NCI-H1694 treated with DMSO at 0.1 percent for 48 hours (cell line): ENCODE results near the gene PSMB9.
"Not testable (repeated sequence)": the region's sequence is repeated elsewhere in the genome, so short reads cannot be mapped to it uniquely, and the experiment has no call there.

Experiments used
- DNase-seq: peaks from one replicate; lab custom pipeline; 2025; lab: John Stamatoyannopoulos, UW

Gene PSMB9

DNA sequence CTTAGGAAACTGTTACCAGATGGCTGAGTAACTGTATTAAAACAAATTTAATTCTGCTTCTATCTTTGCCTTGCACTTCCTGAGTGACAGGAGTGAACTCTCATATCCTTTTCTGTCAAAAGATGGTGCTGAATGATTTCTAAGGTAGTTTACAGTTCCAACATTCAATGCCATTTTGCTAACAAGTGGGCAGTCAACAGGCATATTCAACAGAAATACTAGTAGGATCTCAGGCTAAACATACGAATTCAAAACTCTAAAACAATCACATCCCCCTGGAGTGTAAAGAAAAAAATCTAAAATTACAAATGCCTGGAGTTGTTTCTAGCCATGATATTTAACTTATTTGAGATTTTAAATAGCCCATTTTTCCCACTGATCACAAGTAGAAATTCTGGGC is 6.7 kb downstream of the PSMB9 start:
- DNase-seq: no peak

GRCh38 chr6:32862725-32863124 is 8.7 kb downstream of the PSMB9 start:
- no peak for DNase-seq

- DNase-seq: no peak
Measured at GRCh38 chr6:32865724-32866443, 11.9 kb downstream of the PSMB9 start.

GRCh38 chr6:32867022-32867477 is 13.1 kb downstream of the PSMB9 start:
- DNase-seq: no peak

- DNase-seq: no peak
Measured at GRCh38 chr6:32867554-32868256, 13.7 kb downstream of the PSMB9 start.

- peak; percentile 54 for DNase-seq
Measured at GRCh38 chr6:32868257-32868788, 14.3 kb downstream of the PSMB9 start.

DNA sequence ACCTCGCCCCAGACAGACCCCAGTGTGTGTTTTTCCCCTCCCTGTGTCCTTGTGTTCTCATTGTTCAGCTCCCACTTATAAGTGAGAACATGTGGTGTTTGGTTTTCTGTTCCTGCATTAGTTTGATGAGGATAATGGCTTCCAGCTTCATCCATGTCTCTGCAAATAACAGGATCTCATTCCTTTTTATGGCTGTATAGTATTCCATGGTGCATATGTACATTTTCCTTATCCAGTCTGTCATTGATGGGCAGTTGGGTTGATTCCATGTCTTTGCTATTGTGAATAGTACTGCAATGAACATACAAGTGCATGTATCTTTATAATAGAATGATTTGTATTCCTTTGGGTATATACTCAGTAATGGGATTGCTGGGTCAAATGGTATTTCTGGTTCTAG is 20.0 kb downstream of the PSMB9 start:
- DNase-seq: not testable (repeated sequence)

- DNase-seq: no peak
Measured at GRCh38 chr6:32876603-32877002, 22.6 kb downstream of the PSMB9 start.

DNA sequence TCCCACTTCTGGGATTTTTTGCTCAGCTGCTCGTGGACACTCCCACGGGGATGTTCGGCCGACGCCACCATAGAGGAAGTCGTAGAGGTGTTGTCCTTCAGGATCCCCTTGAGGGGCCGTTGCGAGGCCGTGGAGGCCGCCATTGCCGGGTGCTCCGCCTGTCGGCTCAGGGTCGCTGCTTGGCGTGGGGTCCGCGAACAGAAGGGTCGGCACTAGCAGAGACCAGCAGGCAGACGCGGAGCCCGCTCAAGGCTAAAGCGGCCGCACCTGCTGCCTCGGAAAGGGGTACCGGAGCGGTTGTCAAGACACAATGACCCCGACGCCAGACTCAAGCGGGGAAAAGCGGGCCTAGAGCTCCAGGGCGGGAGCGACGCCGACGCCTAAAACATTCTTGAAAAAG is 25.7 kb downstream of the PSMB9 start:
- DNase-seq: no peak

DNA sequence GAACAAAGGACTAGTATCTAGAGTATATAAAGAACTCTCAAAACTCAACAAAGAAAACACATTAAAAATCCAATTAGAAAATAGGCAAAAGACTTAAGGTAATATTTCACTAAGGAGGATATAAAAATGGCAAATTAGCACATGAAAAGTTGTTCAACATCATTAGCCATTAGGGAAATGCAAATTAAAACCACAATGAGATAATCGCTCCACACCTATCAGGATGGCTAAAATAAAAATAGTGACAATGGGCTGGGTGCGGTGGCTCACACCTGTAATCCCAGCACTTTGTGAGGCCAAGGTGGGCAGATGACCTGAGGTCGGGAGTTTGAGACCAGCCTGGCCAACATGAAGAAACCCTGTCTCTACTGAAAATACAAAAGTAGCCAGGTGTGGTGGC is 27.0 kb downstream of the PSMB9 start:
- not testable (repeated sequence) for DNase-seq

DNA sequence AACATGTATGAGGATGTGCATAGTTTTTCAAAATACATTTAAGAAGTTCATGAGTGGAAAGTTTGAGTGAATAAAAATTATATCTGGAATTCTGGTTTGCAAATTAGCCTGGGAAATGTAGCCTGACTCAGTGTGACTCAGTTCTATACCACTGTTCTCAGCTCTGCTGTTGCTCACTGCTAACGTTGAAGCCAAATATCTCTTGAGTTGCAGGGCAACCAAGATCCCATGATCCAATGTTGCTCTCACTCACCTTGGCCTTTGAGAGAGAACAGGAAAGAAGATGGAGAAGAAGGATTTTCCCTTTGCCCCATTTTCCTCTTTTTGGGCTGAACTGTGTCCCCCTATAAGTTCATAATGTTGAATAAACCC is 28.9 kb downstream of the PSMB9 start:
- no peak for DNase-seq

DNA sequence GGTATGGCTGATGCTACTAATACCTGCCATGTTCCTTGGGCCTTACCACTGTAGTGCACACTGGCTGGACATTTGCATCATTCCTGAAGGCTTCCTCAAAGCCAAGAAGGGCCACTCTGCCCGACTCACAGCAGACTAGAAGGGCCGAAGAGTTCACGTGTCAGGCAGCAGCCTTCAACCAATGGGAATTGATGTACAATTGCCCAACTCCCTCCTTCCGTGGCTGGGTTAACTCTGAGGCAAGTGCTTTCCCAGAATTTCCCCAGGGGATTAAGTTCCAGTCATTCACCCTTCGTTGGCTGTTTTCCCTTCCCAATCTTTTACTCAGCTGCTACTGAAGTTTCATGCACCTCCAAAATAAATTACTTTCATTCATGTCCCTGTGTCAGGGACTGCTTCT is 29.8 kb downstream of the PSMB9 start:
- DNase-seq: no peak

- DNase-seq: peak; percentile 68
Measured at GRCh38 chr6:32885698-32886286, 31.8 kb downstream of the PSMB9 start.

DNA sequence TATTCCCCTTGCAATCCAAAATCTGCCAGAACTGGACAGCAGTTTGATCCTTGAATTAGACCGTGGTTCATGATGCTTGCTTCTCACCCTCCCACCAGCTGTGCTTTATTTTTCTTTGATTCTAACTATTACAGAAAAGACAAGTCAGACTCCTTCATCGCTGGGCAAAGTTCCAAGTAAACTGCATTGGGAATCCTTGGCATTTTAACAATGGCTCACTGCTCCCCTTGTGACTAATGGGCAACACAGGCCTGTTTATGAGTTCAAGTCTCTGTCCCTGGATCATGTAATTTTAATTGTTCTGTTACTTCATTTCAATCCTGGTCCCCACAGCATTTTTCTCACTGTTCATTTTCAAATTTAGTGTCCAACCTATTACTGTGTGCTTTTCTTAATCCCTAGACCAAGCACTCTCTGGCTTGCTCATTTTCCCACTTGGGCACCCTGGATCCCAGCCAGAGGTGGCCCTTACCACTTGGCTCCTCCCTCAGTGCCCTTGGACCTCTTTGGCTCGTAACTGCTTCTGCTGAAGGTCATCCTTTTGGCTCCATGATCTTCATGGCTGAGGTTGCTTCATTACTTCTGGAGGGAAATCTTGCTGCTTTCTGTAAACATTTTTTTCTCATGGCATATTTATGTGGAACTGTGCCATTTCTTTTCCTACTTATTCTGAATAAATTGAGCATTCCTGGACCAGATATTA is 32.8 kb downstream of the PSMB9 start:
- no peak for DNase-seq

DNA sequence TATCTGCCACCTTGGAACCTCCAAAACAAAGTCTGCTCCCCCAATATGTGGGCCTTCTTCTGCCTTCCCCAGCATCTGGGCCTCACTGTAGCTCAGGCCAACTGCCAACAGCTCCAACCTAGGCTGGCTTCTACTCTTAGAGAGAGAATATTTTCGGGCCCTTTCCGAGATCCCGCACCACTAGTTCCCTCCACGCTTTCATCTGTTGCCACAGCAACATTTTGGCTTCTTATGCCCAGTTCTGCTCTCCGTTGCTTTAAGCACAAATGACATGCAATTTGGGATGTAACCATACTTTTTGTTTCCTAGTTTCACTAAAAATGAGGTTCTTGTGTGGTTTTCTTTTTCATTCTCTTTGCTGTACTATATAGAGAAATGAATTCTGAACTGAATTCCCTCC is 33.6 kb downstream of the PSMB9 start:
- DNase-seq: no peak

GRCh38 chr6:32888576-32888975 is 34.6 kb downstream of the PSMB9 start:
- DNase-seq: no peak

- no peak for DNase-seq
Measured at GRCh38 chr6:32889533-32889932, 35.5 kb downstream of the PSMB9 start.

GRCh38 chr6:32890831-32891230 is 36.8 kb downstream of the PSMB9 start:
- no peak for DNase-seq

- DNase-seq: peak; percentile 79
Measured at GRCh38 chr6:32894085-32895005, 40.4 kb downstream of the PSMB9 start.

DNA sequence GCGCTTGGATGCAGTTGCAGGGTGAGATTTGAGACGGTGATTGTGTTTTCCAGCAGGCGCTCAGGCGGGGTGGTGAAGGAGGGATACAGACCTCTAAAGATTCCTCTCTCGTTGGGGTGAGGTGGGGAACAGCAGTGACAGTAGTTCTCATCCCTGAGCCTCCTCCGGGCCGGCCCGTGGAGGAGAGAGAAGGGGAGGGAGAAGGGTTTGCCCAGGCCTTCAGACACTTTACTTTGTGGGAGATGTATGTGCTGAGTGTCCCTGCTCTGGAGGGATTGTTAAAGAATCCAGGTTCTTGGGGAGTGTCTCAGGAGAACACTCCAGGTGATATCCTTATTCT is 41.0 kb downstream of the PSMB9 start:
- DNase-seq: no peak

GRCh38 chr6:32903952-32904351 is 50.0 kb downstream of the PSMB9 start:
- no peak for DNase-seq
